ENCODE measurements around the gene GALNT10.
A peak's percentile ranks its signal among the peaks of the same experiment; 100 is the strongest.

The GALNT10 gene

GRCh38 chr5:154194345-154195329 lies 4.1 kb downstream of the GALNT10 start:
- H3K27ac ChIP-seq, result no peak overlapping the region
- no peak for TF ChIP-seq CTCF (conservative IDR thresholded peaks at IDR 0.05)

GRCh38 chr5:154196281-154196680 lies 5.7 kb downstream of the GALNT10 start:
- H3K27ac ChIP-seq, result no peak overlapping the region

GRCh38 chr5:154196955-154197652 lies 6.6 kb downstream of the GALNT10 start:
- peak; percentile 69 for TF ChIP-seq CTCF (conservative IDR thresholded peaks at IDR 0.05)
- no peak overlapping the region for H3K27ac ChIP-seq

More at GRCh38 chr5:154196281-154196680, 5.7 kb downstream of the GALNT10 start:
- no peak for TF ChIP-seq CTCF (conservative IDR thresholded peaks at IDR 0.05)

GRCh38 chr5:154197801-154198491 lies 7.4 kb downstream of the GALNT10 start:
- TF ChIP-seq CTCF (conservative IDR thresholded peaks at IDR 0.05), result no peak

GRCh38 chr5:154198611-154199230 lies 8.2 kb downstream of the GALNT10 start:
- H3K27ac ChIP-seq, result no peak overlapping the region
- TF ChIP-seq CTCF (conservative IDR thresholded peaks at IDR 0.05), result no peak

More at GRCh38 chr5:154197801-154198491, 7.4 kb downstream of the GALNT10 start:
- H3K27ac ChIP-seq, result no peak overlapping the region

GRCh38 chr5:154199263-154199662 lies 8.7 kb downstream of the GALNT10 start:
- no peak overlapping the region for H3K27ac ChIP-seq
- no peak for TF ChIP-seq CTCF (conservative IDR thresholded peaks at IDR 0.05)
